ENCODE measurements around the gene NEK6. TPM values are rescaled to one million over a fixed set of nuclear protein-coding genes. Genes with fewer than 3 reads are reported as not detected.
A peak's percentile ranks its signal among the peaks of the same experiment; 100 is the strongest.

NEK6 gene
- total RNA-seq, 1 donor from 2014 or later: 17.4 TPM

GRCh38 chr9:124315882-124316281 is 58.1 kb downstream of the NEK6 start:
- Mint-ChIP-seq H3K9me3 (no peaks in the 10 kb centered on the region), H3K27me3 (ENCODE audit: insufficient read depth) (peaks cover 2% of the 10 kb centered on the region), H3K27ac (no peak overlapping the region), H3K4me3 (no peak overlapping the region), H3K36me3 (ENCODE audit: low read depth) (no peaks in the 10 kb centered on the region), H3K4me1 (ENCODE audit: low read depth) (no peaks in the 10 kb centered on the region)
- no peak for DNase-seq (ENCODE audit: low spot score)
- intact Hi-C loops (cut with micrococcal nuclease): no loop called here

- Mint-ChIP-seq H3K9me3 (no peaks in the 10 kb centered on the region), H3K27me3 (ENCODE audit: insufficient read depth) (peaks cover 2% of the 10 kb centered on the region), H3K4me1 (ENCODE audit: low read depth) (no peaks in the 10 kb centered on the region)
Measured at GRCh38 chr9:124320062-124320973, 62.6 kb downstream of the NEK6 start.

GRCh38 chr9:124321416-124321815 is 63.7 kb downstream of the NEK6 start:
- no peak for DNase-seq (ENCODE audit: low spot score)
- no peaks in the 10 kb centered on the region for H3K9me3 Mint-ChIP-seq
- no peaks in the 10 kb centered on the region for H3K4me1 Mint-ChIP-seq (ENCODE audit: low read depth)
- H3K4me3 Mint-ChIP-seq: no peak overlapping the region
- H3K27ac Mint-ChIP-seq: no peak overlapping the region
- intact Hi-C loops (cut with micrococcal nuclease): no loop called here
- peaks cover 2% of the 10 kb centered on the region for H3K27me3 Mint-ChIP-seq (ENCODE audit: insufficient read depth)
- no peaks in the 10 kb centered on the region for H3K36me3 Mint-ChIP-seq (ENCODE audit: low read depth)

More at GRCh38 chr9:124320062-124320973, 62.6 kb downstream of the NEK6 start:
- H3K4me3 Mint-ChIP-seq: no peak overlapping the region
- H3K36me3 Mint-ChIP-seq (ENCODE audit: low read depth): no peaks in the 10 kb centered on the region
- peak; percentile 12 for DNase-seq (ENCODE audit: low spot score)
- intact Hi-C loops (cut with micrococcal nuclease): loop anchor here (1.0 kb wide), 1 partner anchor 194 kb away; no protein-coding TSS in a partner anchor
- H3K27ac Mint-ChIP-seq: no peak overlapping the region

- H3K9me3 Mint-ChIP-seq: no peaks in the 10 kb centered on the region
- no peak overlapping the region for H3K4me3 Mint-ChIP-seq
- no peak for DNase-seq (ENCODE audit: low spot score)
- H3K4me1 Mint-ChIP-seq (ENCODE audit: low read depth): no peaks in the 10 kb centered on the region
- peaks cover 2% of the 10 kb centered on the region for H3K27me3 Mint-ChIP-seq (ENCODE audit: insufficient read depth)
- no peaks in the 10 kb centered on the region for H3K36me3 Mint-ChIP-seq (ENCODE audit: low read depth)
- intact Hi-C loops (cut with micrococcal nuclease): no loop called here
- H3K27ac Mint-ChIP-seq: no peak overlapping the region
Measured at GRCh38 chr9:124321935-124322334, 64.2 kb downstream of the NEK6 start.

- intact Hi-C loops (cut with micrococcal nuclease): no loop called here
- no peak for DNase-seq (ENCODE audit: low spot score)
- no peak overlapping the region for H3K4me3 Mint-ChIP-seq
- peaks cover 2% of the 10 kb centered on the region for H3K27me3 Mint-ChIP-seq (ENCODE audit: insufficient read depth)
- H3K36me3 Mint-ChIP-seq (ENCODE audit: low read depth): no peaks in the 10 kb centered on the region
- H3K4me1 Mint-ChIP-seq (ENCODE audit: low read depth): no peaks in the 10 kb centered on the region
- H3K9me3 Mint-ChIP-seq: no peaks in the 10 kb centered on the region
- no peak overlapping the region for H3K27ac Mint-ChIP-seq
Measured at GRCh38 chr9:124322618-124323432, 65.1 kb downstream of the NEK6 start.

GRCh38 chr9:124323904-124324303 is 66.2 kb downstream of the NEK6 start:
- no peak overlapping the region for H3K27ac Mint-ChIP-seq
- no peak overlapping the region for H3K4me3 Mint-ChIP-seq
- DNase-seq (ENCODE audit: low spot score): no peak
- intact Hi-C loops (cut with micrococcal nuclease): no loop called here
- no peaks in the 10 kb centered on the region for H3K9me3 Mint-ChIP-seq
- H3K4me1 Mint-ChIP-seq (ENCODE audit: low read depth): no peaks in the 10 kb centered on the region
- H3K36me3 Mint-ChIP-seq (ENCODE audit: low read depth): no peaks in the 10 kb centered on the region
- peaks cover 2% of the 10 kb centered on the region for H3K27me3 Mint-ChIP-seq (ENCODE audit: insufficient read depth)

GRCh38 chr9:124325816-124326215 is 68.1 kb downstream of the NEK6 start:
- intact Hi-C loops (cut with micrococcal nuclease): no loop called here
- Mint-ChIP-seq H3K36me3 (ENCODE audit: low read depth) (no peaks in the 10 kb centered on the region), H3K9me3 (no peaks in the 10 kb centered on the region), H3K27ac (no peak overlapping the region), H3K4me3 (no peak overlapping the region), H3K27me3 (ENCODE audit: insufficient read depth) (no peaks in the 10 kb centered on the region), H3K4me1 (ENCODE audit: low read depth) (no peaks in the 10 kb centered on the region)
- no peak for DNase-seq (ENCODE audit: low spot score)

GRCh38 chr9:124326378-124326777 is 68.6 kb downstream of the NEK6 start:
- H3K36me3 Mint-ChIP-seq (ENCODE audit: low read depth): no peaks in the 10 kb centered on the region
- H3K4me1 Mint-ChIP-seq (ENCODE audit: low read depth): no peaks in the 10 kb centered on the region
- no peak overlapping the region for H3K27ac Mint-ChIP-seq
- no peak overlapping the region for H3K4me3 Mint-ChIP-seq
- no peaks in the 10 kb centered on the region for H3K9me3 Mint-ChIP-seq
- DNase-seq (ENCODE audit: low spot score): no peak
- no peaks in the 10 kb centered on the region for H3K27me3 Mint-ChIP-seq (ENCODE audit: insufficient read depth)
- intact Hi-C loops (cut with micrococcal nuclease): no loop called here

- Mint-ChIP-seq H3K4me3 (no peak overlapping the region), H3K36me3 (ENCODE audit: low read depth) (no peaks in the 10 kb centered on the region), H3K4me1 (ENCODE audit: low read depth) (no peaks in the 10 kb centered on the region), H3K27me3 (ENCODE audit: insufficient read depth) (no peaks in the 10 kb centered on the region), H3K27ac (no peak overlapping the region), H3K9me3 (no peaks in the 10 kb centered on the region)
- intact Hi-C loops (cut with micrococcal nuclease): no loop called here
- no peak for DNase-seq (ENCODE audit: low spot score)
Measured at GRCh38 chr9:124327491-124327890, 69.7 kb downstream of the NEK6 start.

GRCh38 chr9:124328285-124328684 is 70.5 kb downstream of the NEK6 start:
- intact Hi-C loops (cut with micrococcal nuclease): no loop called here
- Mint-ChIP-seq H3K27me3 (ENCODE audit: insufficient read depth) (no peaks in the 10 kb centered on the region), H3K36me3 (ENCODE audit: low read depth) (no peaks in the 10 kb centered on the region), H3K9me3 (no peaks in the 10 kb centered on the region), H3K4me1 (ENCODE audit: low read depth) (no peaks in the 10 kb centered on the region), H3K4me3 (no peak overlapping the region), H3K27ac (no peak overlapping the region)
- DNase-seq (ENCODE audit: low spot score): no peak

GRCh38 chr9:124329206-124329792 is 71.5 kb downstream of the NEK6 start:
- intact Hi-C loops (cut with micrococcal nuclease): no loop called here
- no peak overlapping the region for H3K27ac Mint-ChIP-seq
- no peaks in the 10 kb centered on the region for H3K9me3 Mint-ChIP-seq
- H3K36me3 Mint-ChIP-seq (ENCODE audit: low read depth): no peaks in the 10 kb centered on the region
- no peaks in the 10 kb centered on the region for H3K4me1 Mint-ChIP-seq (ENCODE audit: low read depth)
- no peaks in the 10 kb centered on the region for H3K27me3 Mint-ChIP-seq (ENCODE audit: insufficient read depth)
- no peak overlapping the region for H3K4me3 Mint-ChIP-seq
- DNase-seq (ENCODE audit: low spot score): no peak

GRCh38 chr9:124330011-124330697 is 72.4 kb downstream of the NEK6 start:
- Mint-ChIP-seq H3K4me1 (ENCODE audit: low read depth) (no peaks in the 10 kb centered on the region), H3K27me3 (ENCODE audit: insufficient read depth) (no peaks in the 10 kb centered on the region), H3K4me3 (no peak overlapping the region), H3K36me3 (ENCODE audit: low read depth) (no peaks in the 10 kb centered on the region), H3K27ac (no peak overlapping the region), H3K9me3 (no peaks in the 10 kb centered on the region)
- no peak for DNase-seq (ENCODE audit: low spot score)
- intact Hi-C loops (cut with micrococcal nuclease): no loop called here
